ENCODE measurements around the gene PRKX. TPM values are rescaled to one million over a fixed set of nuclear protein-coding genes. Genes with fewer than 3 reads are reported as not detected.
"Not testable (repeated sequence)": the region's sequence is repeated elsewhere in the genome, so short reads cannot be mapped to it uniquely, and the experiment has no call there.

Gene PRKX
- 7.1 TPM for polyA plus RNA-seq (2013, experiment 1 of 2; ENCODE audit: insufficient read length)
- 6.7 TPM for polyA plus RNA-seq (2013, experiment 2 of 2; ENCODE audit: insufficient read length)

- peak; percentile 61 for DNase-seq
Measured at GRCh38 chrX:3713225-3713936, at the start of gene PRKX. Gene PRKX, minus strand, starts transcription at chrX:3713649. Its CDS starts 396 bp downstream, at chrX:3713253.

- DNase-seq = no peak
Measured at GRCh38 chrX:3763111-3763510, 49.7 kb upstream of the PRKX start.

GRCh38 chrX:3757510-3758025 is 44.1 kb upstream of the PRKX start:
- no peak for DNase-seq

GRCh38 chrX:3748052-3748559 is 34.7 kb upstream of the PRKX start:
- DNase-seq = no peak

- DNase-seq = no peak
Measured at GRCh38 chrX:3743801-3744439, 30.5 kb upstream of the PRKX start.

- not testable (repeated sequence) for DNase-seq
Measured at GRCh38 chrX:3740946-3741345, 27.5 kb upstream of the PRKX start.

GRCh38 chrX:3738509-3738908 is 25.1 kb upstream of the PRKX start:
- DNase-seq = no peak

GRCh38 chrX:3736536-3736935 is 23.1 kb upstream of the PRKX start:
- DNase-seq = not testable (repeated sequence)

GRCh38 chrX:3735891-3736290 is 22.4 kb upstream of the PRKX start:
- DNase-seq = not testable (repeated sequence)

- DNase-seq = not testable (repeated sequence)
Measured at GRCh38 chrX:3734456-3734855, 21.0 kb upstream of the PRKX start.

- no peak for DNase-seq
Measured at GRCh38 chrX:3733043-3733430, 19.6 kb upstream of the PRKX start.

GRCh38 chrX:3732326-3733042 is 19.0 kb upstream of the PRKX start:
- DNase-seq = not testable (repeated sequence)

- no peak for DNase-seq
Measured at GRCh38 chrX:3728454-3728853, 15.0 kb upstream of the PRKX start.

GRCh38 chrX:3723460-3723859 is 10.0 kb upstream of the PRKX start:
- not testable (repeated sequence) for DNase-seq

GRCh38 chrX:3717742-3718420 is 4.4 kb upstream of the PRKX start:
- peak; percentile 12 for DNase-seq

GRCh38 chrX:3715921-3716320 is 2.5 kb upstream of the PRKX start:
- no peak for DNase-seq

- not testable (repeated sequence) for DNase-seq
Measured at GRCh38 chrX:3714706-3715479, 1.4 kb upstream of the PRKX start.

- no peak for DNase-seq
Measured at GRCh38 chrX:3713937-3714434, 537 bp upstream of the PRKX start.

- DNase-seq = no peak
Measured at GRCh38 chrX:3712870-3713224, 602 bp downstream of the PRKX start.

- no peak for DNase-seq
Measured at GRCh38 chrX:3712051-3712869, 1.2 kb downstream of the PRKX start.

All from fibroblast of skin of scalp (primary cell).